NCI-H510A treated with DMSO at 0.1 percent for 48 hours (cell line): ENCODE measurements around the gene HSPA1A.
"Not testable (repeated sequence)": the region's sequence is repeated elsewhere in the genome, so short reads cannot be mapped to it uniquely, and the experiment has no call there.

ENCODE experiments used
- DNase-seq: peaks from one replicate; lab custom pipeline; 2025; lab: John Stamatoyannopoulos, UW

Gene HSPA1A

DNA sequence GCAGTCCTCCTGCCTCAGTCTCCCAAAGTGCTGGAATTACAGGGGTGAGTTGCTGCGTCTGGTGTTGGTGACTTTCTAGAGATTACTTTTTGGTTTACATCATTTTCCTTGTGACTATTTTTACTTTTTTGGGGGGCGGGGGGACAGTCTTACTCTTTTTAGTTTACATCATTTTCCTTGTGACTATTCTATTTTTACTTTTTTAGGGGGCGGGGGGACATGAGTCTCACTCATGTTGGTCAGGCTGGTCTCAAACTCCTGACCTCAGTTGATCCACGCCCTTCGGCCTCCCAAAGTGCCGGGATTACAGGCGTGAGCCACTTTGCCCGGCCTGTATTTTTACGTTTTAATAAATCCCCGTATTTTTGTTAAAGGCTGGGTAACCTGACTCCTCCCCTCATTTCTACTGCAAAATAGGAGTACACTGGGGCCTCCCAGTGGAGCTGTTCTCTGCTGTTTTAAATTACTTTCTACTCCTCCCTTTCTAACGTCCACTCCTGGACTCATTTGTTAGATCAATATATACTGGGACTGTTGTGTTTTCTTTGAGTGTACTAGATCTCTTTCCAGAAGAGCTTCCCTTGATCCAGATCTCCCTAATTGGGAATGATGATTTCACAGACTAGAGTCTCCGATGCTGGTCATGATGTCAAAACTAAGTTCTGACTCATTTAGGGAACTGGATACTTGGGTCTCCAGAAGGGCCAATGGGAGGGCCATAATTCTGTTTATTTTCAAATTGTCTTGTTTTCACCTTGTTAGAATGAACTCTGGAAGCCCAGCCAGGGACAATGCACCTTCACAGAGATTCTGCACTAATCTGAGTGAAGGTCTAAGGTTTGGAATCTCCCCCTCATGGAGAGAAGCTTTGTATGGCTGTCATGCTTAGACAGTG lies 21.4 kb downstream of the HSPA1A start:
- no peak for DNase-seq

- no peak for DNase-seq
Observed at GRCh38 chr6:31837369-31838113, 22.2 kb downstream of the HSPA1A start.

GRCh38 chr6:31838114-31838553 lies 22.8 kb downstream of the HSPA1A start:
- not testable (repeated sequence) for DNase-seq

- no peak for DNase-seq
Observed at GRCh38 chr6:31838968-31839367, 23.6 kb downstream of the HSPA1A start.

- not testable (repeated sequence) for DNase-seq
Observed at GRCh38 chr6:31839779-31840126, 24.4 kb downstream of the HSPA1A start.

GRCh38 chr6:31842053-31842452 lies 26.7 kb downstream of the HSPA1A start:
- DNase-seq, result no peak

DNA sequence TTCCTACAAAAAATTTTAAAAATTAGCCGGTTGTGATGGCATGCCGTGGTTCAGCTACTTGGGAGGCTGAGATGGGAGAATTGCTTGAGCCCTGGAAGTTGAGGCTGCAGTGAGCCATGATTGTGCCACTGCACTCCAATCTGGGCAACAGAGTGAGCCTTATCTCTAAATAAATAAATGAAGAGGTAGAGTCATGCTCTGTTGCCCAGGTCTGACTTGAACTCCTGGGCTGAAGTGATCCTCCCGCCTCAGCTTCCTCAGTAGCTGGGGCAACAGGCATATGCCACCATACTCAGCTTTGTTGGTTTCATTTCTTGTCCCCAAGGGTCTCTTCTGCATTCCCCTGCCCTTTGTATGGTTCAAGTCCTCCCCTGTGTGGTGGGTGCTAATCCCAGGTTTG lies 29.2 kb downstream of the HSPA1A start:
- DNase-seq, result no peak

- no peak for DNase-seq
Observed at GRCh38 chr6:31847276-31847978, 32.1 kb downstream of the HSPA1A start.

- DNase-seq, result no peak
Observed at GRCh38 chr6:31850765-31851484, 35.6 kb downstream of the HSPA1A start.

- no peak for DNase-seq
Observed at GRCh38 chr6:31851485-31851832, 36.1 kb downstream of the HSPA1A start.

GRCh38 chr6:31851980-31852718 lies 36.8 kb downstream of the HSPA1A start:
- DNase-seq, result not testable (repeated sequence)

DNA sequence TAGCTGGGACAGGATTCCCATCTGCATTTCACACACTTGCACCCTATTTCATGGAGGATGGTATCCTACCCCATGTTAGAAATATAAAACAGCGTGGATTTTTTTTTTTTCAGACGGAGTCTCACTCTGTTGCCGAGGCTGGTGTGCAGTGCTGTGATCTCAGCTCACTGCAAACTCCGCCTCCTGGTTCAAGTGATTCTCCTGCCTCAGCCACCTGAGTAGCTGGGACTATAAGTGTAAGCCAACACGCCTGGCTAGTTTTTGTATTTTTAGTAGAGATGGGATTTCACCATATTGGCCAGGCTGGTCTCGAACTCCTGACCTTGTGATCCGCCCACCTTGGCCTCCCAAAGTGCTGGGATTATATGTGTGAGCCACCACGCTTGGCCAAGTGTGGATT lies 42.4 kb downstream of the HSPA1A start:
- DNase-seq, result not testable (repeated sequence)

GRCh38 chr6:31858707-31859106 lies 43.4 kb downstream of the HSPA1A start:
- DNase-seq, result no peak

GRCh38 chr6:31859923-31860322 lies 44.6 kb downstream of the HSPA1A start:
- no peak for DNase-seq

GRCh38 chr6:31860349-31860748 lies 45.0 kb downstream of the HSPA1A start:
- DNase-seq, result no peak

DNA sequence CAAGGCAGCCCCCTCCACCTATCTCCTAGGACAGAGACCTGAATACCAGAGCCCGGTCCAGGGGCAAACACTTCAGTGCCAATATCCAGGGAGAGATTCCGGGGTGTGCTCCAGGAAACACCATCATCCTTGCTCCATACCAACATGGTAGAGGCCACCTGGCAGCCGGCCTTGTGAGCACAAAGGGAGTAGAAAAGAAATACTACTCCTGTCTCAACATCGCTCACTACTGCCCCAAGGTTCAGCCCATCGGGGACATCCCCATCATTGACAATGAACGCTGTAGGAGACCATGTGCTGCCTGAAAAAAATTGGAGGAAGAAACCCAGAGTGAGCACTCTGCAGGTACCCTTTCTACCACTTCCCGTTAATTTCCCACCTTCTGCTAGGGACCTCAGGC lies 45.8 kb downstream of the HSPA1A start:
- DNase-seq, result no peak

DNA sequence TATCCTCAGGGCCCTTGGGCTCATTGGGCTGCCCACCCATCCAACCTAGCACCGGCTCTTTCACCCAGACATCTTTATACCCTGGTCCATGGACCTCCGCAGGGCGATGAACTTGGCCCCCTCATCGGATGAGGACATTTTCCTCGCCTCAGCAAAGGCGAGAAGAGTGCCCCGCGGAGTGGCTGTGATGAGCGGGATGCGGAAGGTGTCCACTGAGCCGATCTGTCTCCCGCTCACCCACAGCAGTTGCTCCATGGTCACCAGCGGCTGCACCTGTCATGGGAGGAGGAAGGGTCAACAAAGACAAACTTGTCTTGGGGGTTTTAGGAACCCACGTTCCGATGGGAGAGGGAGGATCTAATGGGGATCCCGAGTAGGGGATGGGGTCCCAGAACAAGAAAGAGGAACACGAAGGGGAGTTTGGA lies 46.6 kb downstream of the HSPA1A start:
- no peak for DNase-seq

GRCh38 chr6:31862344-31863235 lies 47.2 kb downstream of the HSPA1A start, which contains the start of gene NEU1:
Gene NEU1, minus strand, starts transcription at chr6:31862821. Its CDS starts 45 bp downstream, at chr6:31862776.
- peak; percentile 99 for DNase-seq

GRCh38 chr6:31864123-31864562 lies 48.8 kb downstream of the HSPA1A start:
- DNase-seq, result not testable (repeated sequence)

GRCh38 chr6:31864818-31865204 lies 49.5 kb downstream of the HSPA1A start:
- no peak for DNase-seq
